LNCAP (cell line): ENCODE results near the gene DHRS11.

Source experiments
- CTCF ChIP-seq: fragments of 450-650 bp; IDR thresholded peaks from 2 replicates; pipeline ENCODE4 v1.5.1; 2017; ENCODE audit warnings: mild to moderate bottlenecking

Gene DHRS11

GRCh38 chr17:36601303-36602029 lies 9.8 kb downstream of the DHRS11 start, which contains the start of gene MRM1:
Gene MRM1 (plus strand): TSS chr17:36601583. CDS start chr17:36601811, 228 bp downstream.
- no peak for TF ChIP-seq CTCF

GRCh38 chr17:36602030-36602748 lies 10.5 kb downstream of the DHRS11 start:
- no peak for TF ChIP-seq CTCF

DNA sequence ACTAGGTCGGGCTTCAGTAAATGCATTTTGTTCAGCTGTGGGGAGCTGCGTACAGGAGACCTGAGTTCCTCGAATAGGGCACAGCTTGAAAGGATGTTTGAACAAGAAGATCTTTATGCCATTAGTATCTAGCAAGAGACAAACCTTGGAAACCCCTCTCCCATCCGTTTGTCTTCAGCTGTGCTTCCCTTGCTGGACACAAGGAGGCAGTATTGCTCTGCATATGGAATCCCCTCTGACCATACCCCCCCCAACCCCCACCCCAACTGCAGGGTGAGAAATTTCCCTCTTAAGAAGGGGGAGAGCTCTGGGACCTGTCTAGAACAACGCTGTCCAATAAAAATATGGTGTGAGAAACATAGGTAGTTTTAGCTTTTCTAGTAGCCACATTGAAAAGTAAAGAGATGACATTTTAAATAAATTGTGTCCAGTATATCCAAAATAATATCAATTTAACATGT lies 11.3 kb downstream of the DHRS11 start:
- peak; percentile 88 for TF ChIP-seq CTCF

GRCh38 chr17:36608280-36608679 lies 16.6 kb downstream of the DHRS11 start:
- no peak for TF ChIP-seq CTCF

DNA sequence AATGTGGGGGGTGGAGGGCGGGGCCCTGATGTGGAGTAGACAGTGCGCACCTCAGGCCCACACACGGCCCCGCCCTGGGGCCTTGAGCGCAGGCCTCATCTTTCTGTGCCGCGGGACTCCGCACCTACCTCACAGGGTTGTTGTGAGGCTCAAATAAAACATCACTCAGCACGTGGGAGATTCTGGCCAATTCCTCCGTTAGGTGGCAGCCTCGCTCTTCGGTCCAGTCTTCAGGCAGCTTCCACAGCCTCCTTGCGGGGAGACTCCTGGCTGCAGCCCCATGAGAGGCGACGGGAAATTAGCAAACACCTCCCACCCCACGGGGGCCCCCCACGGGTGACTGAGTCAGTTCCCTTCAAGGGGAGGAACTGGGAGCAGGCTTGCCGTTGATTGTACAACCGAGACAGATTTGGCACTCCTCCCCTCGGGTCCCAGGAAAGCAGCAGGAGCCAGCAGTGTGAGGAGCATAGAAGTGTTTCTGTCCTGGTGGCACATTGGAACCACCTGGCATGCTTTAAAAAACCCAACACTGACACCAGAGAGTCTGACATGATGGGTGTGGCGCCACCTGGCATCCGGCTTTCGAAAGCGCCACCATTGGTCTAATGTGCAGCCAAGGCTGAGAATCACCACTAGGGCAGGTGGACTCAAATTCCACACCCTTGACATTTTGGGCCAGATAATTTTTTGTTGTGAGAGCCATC lies 17.3 kb downstream of the DHRS11 start:
- TF ChIP-seq CTCF, result peak; percentile 35; the same call in 1 of the 2 replicates

- TF ChIP-seq CTCF, result no peak
Measured at GRCh38 chr17:36609498-36609862, 17.8 kb downstream of the DHRS11 start.

- TF ChIP-seq CTCF, result no peak
Measured at GRCh38 chr17:36610474-36610873, 18.8 kb downstream of the DHRS11 start.
